GM19438 (cell line): ENCODE data around the gene PLXNC1.

ENCODE experiments used
- ATAC-seq: cut with Tn5 transposase; IDR thresholded peaks from one replicate; pipeline ENCODE4 v1.9.1; 2021; ENCODE audit warnings: low read depth; ENCODE audit not compliant: unreplicated experiment

Gene PLXNC1

GRCh38 chr12:94228488-94228907 is 80.1 kb downstream of the PLXNC1 start:
- peak; percentile 77 for ATAC-seq

GRCh38 chr12:94229902-94230301 is 81.5 kb downstream of the PLXNC1 start:
- ATAC-seq: no peak

GRCh38 chr12:94230357-94230905 is 82.1 kb downstream of the PLXNC1 start:
- ATAC-seq: no peak

GRCh38 chr12:94231709-94232108 is 83.3 kb downstream of the PLXNC1 start:
- no peak for ATAC-seq

- no peak for ATAC-seq
Observed at GRCh38 chr12:94235848-94236247, 87.5 kb downstream of the PLXNC1 start.

- no peak for ATAC-seq
Observed at GRCh38 chr12:94239332-94239993, 91.1 kb downstream of the PLXNC1 start.

GRCh38 chr12:94240171-94240570 is 91.8 kb downstream of the PLXNC1 start:
- peak; percentile 69 for ATAC-seq

- ATAC-seq: no peak
Observed at GRCh38 chr12:94242901-94243300, 94.5 kb downstream of the PLXNC1 start.

GRCh38 chr12:94244165-94245133 is 96.1 kb downstream of the PLXNC1 start:
- peak; percentile 78 for ATAC-seq

- ATAC-seq: no peak
Observed at GRCh38 chr12:94245631-94246383, 97.4 kb downstream of the PLXNC1 start.

- no peak for ATAC-seq
Observed at GRCh38 chr12:94247246-94247645, 98.9 kb downstream of the PLXNC1 start.

GRCh38 chr12:94248582-94248981 is 100.2 kb downstream of the PLXNC1 start:
- ATAC-seq: no peak

GRCh38 chr12:94250130-94250529 is 101.8 kb downstream of the PLXNC1 start:
- no peak for ATAC-seq

GRCh38 chr12:94254270-94254669 is 105.9 kb downstream of the PLXNC1 start:
- no peak for ATAC-seq

GRCh38 chr12:94255006-94255405 is 106.6 kb downstream of the PLXNC1 start:
- no peak for ATAC-seq

GRCh38 chr12:94255428-94255827 is 107.1 kb downstream of the PLXNC1 start:
- no peak for ATAC-seq

- no peak for ATAC-seq
Observed at GRCh38 chr12:94258593-94258992, 110.2 kb downstream of the PLXNC1 start.

- ATAC-seq: no peak
Observed at GRCh38 chr12:94260017-94260416, 111.6 kb downstream of the PLXNC1 start.

GRCh38 chr12:94260717-94261116 is 112.3 kb downstream of the PLXNC1 start:
- no peak for ATAC-seq

GRCh38 chr12:94261119-94261518 is 112.7 kb downstream of the PLXNC1 start:
- ATAC-seq: no peak

- no peak for ATAC-seq
Observed at GRCh38 chr12:94261786-94262185, 113.4 kb downstream of the PLXNC1 start.
